ENCODE results near the gene KLRC3. TPM values are rescaled to one million over a fixed set of nuclear protein-coding genes. Genes with fewer than 3 reads are reported as not detected.
"Not testable (repeated sequence)": the region's sequence is repeated elsewhere in the genome, so short reads cannot be mapped to it uniquely, and the experiment has no call there.

KLRC3 gene
- total RNA-seq, 2 donors from 2014 or later, result not detected

- 96% methylated on average over 10 of the region's 10 CpGs for WGBS, 2 donors
- H3K27ac ChIP-seq, result no peak overlapping the region
- no peaks in the 10 kb centered on the region for H3K9me3 ChIP-seq
- H3K4me3 ChIP-seq, result no peak overlapping the region
- no peak for ATAC-seq
- no peak for DNase-seq
- no peaks in the 10 kb centered on the region for H3K27me3 ChIP-seq
- TF ChIP-seq POLR2A (IDR thresholded peaks at IDR 0.05), result no peak
- TF ChIP-seq, protein P1, sequence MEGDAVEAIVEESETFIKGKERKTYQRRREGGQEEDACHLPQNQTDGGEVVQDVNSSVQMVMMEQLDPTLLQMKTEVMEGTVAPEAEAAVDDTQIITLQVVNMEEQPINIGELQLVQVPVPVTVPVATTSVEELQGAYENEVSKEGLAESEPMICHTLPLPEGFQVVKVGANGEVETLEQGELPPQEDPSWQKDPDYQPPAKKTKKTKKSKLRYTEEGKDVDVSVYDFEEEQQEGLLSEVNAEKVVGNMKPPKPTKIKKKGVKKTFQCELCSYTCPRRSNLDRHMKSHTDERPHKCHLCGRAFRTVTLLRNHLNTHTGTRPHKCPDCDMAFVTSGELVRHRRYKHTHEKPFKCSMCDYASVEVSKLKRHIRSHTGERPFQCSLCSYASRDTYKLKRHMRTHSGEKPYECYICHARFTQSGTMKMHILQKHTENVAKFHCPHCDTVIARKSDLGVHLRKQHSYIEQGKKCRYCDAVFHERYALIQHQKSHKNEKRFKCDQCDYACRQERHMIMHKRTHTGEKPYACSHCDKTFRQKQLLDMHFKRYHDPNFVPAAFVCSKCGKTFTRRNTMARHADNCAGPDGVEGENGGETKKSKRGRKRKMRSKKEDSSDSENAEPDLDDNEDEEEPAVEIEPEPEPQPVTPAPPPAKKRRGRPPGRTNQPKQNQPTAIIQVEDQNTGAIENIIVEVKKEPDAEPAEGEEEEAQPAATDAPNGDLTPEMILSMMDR (IDR thresholded peaks at IDR 0.05), result no peak
- intact Hi-C loops (cut with DNase I), result no loop called here
- no peaks in the 10 kb centered on the region for H3K36me3 ChIP-seq (replicated peaks in 1 of 2; ENCODE audit: insufficient read depth in 1 of 2, low read depth in 2 of 2)
- peaks cover 27% of the 10 kb centered on the region for H3K4me1 ChIP-seq
Observed at GRCh38 chr12:10368206-10369171, 51.9 kb downstream of the KLRC3 start.

DNA sequence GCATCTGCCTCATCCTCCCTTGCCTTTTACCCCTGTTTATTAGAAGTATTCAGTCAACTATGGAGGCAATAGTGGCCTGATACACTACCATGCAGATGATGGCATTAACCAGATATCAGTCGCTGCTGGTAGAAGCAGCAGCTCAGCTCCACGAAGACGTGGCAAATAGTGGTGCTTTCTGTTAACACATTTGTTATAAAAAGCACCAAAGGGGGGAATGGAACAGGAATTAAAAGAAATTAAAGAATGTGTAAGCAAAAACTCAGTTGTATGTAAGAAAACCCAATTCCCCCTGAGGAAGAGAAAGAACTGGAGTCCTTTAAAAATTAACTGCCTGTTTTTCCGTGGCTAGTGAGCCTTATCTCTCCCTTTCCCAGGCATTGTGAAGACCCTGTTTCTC is 52.7 kb downstream of the KLRC3 start:
- H3K27ac ChIP-seq; ATAC-seq; DNase-seq; H3K4me3 ChIP-seq; H3K36me3 ChIP-seq (replicated peaks in 1 of 2; ENCODE audit: insufficient read depth in 1 of 2, low read depth in 2 of 2); intact Hi-C loops (cut with DNase I); H3K9me3 ChIP-seq; H3K27me3 ChIP-seq: not testable (repeated sequence)
- peaks cover 27% of the 10 kb centered on the region for H3K4me1 ChIP-seq
- WGBS, 2 donors, result 70 to 75% methylated on average over 4 of the region's 4 CpGs

DNA sequence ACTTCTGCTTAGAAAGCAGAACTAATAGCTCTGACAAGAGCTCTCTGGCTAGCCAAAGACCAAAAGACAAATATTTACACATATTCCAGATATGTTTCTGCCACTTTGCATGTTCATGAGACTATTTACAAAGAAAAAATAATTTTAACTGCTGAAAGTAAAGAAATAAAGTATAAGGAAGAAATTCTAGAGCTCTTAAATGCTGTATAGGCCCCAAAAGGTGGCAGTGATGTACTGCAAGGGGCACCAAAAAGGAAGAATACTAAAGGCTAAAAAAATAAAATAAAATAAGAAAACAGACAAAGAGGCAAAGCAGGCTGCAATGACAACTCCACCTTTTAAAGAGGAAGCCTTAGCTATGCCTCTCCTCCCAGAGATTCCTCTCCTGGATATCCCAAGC is 53.5 kb downstream of the KLRC3 start:
- DNase-seq (no peak), ATAC-seq (no peak)
- H3K4me3 ChIP-seq, result no peak overlapping the region
- peak overlapping the region; percentile 22 to 98 (median 90) for H3K27ac ChIP-seq
- no peaks in the 10 kb centered on the region for H3K9me3 ChIP-seq
- intact Hi-C loops (cut with DNase I), result no loop called here
- no peaks in the 10 kb centered on the region for H3K27me3 ChIP-seq
- no peaks in the 10 kb centered on the region for H3K36me3 ChIP-seq (replicated peaks in 1 of 2; ENCODE audit: insufficient read depth in 1 of 2, low read depth in 2 of 2)
- peaks cover 28% of the 10 kb centered on the region for H3K4me1 ChIP-seq
- TF ChIP-seq, protein P1 (IDR thresholded peaks at IDR 0.05), result peak in 4 of 7 experiments; percentile 25 to 45 (median 37)
- no peak for TF ChIP-seq POLR2A (IDR thresholded peaks at IDR 0.05)

DNA sequence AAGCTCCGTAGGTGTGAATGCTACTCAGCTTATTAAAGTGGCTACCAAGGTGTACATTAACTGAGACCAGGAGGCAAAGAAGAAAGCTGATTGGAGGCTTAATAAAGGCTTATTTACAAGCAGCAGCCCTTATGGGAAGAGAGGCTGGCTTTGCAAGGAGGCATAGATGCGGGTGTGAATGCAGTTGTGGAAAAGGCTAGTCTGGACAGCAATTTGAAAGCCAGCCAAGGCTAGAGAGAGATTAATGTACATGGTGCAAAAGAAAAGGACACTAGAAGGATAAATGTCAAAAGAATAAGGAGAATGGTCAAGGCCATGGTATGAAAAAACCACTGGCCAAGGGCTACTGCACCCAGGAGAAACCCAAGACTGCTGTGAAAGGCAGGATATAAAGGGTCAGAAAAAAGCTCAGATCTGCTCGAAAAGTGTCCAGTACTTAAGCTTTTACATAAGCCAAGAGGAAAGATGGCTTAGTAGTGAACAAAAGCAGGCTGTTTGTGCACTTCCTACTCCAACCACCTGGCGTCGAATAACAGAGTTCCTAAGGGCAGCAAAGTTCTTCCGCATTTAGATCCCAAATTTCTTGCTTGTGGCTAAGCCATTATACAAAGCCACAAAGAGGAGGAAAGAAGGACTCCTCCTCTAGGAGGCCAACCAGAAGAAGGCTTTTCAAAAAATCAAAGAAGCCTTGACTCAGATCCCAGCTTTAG is 54.5 kb downstream of the KLRC3 start:
- peak overlapping the region; percentile 22 to 98 (median 90) for H3K27ac ChIP-seq
- no peaks in the 10 kb centered on the region for H3K27me3 ChIP-seq
- H3K36me3 ChIP-seq (replicated peaks in 1 of 2; ENCODE audit: insufficient read depth in 1 of 2, low read depth in 2 of 2), result no peaks in the 10 kb centered on the region
- peaks cover 32% of the 10 kb centered on the region for H3K4me1 ChIP-seq
- no peaks in the 10 kb centered on the region for H3K9me3 ChIP-seq
- WGBS, 2 donors, result 29 to 33% methylated on average over 6 of the region's 6 CpGs
- no peak overlapping the region for H3K4me3 ChIP-seq
- no peak for ATAC-seq
- intact Hi-C loops (cut with DNase I), result no loop called here
- DNase-seq, result no peak
- TF ChIP-seq, protein P1 (IDR thresholded peaks at IDR 0.05), result peak in 2 of 7 experiments; percentile 5 to 9
- no peak for TF ChIP-seq POLR2A (IDR thresholded peaks at IDR 0.05)
